Stimulated activated CD4-positive, alpha-beta T cell treated with anti-CD3 and anti-CD28 coated beads, Interleukin-12 subunit alpha, Interleukin-12 subunit beta, amount 100 ng/mL, for 4 hours (primary cell): ENCODE data around the gene KHSRP.
"Not testable (repeated sequence)": the region's sequence is repeated elsewhere in the genome, so short reads cannot be mapped to it uniquely, and the experiment has no call there.

Experiments
- DNase-seq: peaks from one replicate; pipeline ENCODE4 v3.0.0-alpha.2; 2020

The KHSRP gene

DNA sequence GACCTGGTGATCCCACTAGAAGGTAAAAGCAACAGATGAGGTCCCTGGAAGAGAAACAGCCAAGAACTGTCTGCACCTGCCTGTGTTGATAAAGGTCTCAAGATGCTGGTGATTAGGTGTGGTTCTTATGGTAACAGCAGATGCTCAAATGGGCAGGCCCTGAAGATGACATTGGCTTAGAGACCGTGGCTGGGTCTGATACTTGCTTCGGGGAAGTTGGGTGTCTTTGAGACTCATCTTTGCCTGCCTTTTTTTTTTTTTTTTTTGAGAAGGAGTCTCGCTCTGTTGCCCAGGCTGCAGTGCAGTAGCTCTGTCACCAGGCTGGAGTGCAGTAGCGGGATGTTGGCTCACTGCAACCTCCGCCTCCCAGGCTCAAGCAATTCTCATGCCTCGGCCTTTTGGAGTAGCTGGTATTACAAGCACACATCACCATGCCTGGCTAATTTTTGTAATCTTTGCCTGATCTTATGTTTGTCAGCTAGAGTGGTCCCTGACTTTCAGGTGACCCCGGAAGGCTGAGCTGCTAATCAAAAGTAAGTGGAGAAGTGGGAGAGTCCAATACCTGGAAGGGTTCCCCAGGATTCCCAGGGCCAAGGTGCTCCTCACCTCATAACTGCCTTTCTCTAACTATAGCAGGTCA, 27.1 kb upstream of the KHSRP start:
- no peak for DNase-seq

DNA sequence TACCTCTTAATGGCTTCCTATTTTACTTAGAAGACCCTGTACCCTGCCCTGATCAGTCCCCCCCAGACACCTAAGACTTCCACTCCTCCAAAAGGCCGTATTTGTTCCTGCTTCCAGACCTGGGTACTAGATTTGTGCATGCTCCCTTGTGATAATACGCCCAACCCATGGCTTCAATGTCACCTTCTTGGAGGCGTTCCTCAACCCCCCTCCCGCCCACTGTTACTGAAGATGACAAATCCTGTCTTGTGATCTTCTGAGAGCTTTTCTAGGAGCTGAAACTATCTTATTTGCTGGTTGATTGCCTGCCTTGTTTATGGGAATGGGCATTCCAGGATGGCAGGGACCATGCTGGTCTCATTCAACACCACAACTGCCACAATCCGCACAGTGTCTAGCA, 25.6 kb upstream of the KHSRP start:
- no peak for DNase-seq

DNA sequence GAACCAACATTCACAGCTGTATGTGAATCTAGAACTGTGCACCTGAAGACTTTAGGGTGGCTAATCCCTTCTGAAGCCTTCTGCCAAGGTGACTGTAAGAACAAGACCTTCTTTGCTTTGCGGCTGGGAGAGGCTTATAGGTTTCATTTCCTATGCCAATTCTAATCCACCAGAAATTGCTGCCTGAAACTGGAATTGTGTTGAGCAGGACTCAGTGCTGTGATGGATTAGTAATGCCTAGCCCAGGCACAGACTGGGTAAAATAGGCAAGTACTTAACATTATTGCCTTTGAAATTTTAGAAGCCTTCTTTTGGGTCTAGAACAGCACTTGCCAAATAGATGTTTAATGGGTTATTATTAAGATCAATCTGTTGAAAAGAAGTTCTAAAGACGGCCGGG, 23.4 kb upstream of the KHSRP start:
- no peak for DNase-seq

- DNase-seq: no peak
Measured at GRCh38 chr19:6446452-6446851, 21.8 kb upstream of the KHSRP start.

- no peak for DNase-seq
Measured at GRCh38 chr19:6443986-6444385, 19.4 kb upstream of the KHSRP start.

GRCh38 chr19:6442087-6442688, 17.6 kb upstream of the KHSRP start:
- no peak for DNase-seq

DNA sequence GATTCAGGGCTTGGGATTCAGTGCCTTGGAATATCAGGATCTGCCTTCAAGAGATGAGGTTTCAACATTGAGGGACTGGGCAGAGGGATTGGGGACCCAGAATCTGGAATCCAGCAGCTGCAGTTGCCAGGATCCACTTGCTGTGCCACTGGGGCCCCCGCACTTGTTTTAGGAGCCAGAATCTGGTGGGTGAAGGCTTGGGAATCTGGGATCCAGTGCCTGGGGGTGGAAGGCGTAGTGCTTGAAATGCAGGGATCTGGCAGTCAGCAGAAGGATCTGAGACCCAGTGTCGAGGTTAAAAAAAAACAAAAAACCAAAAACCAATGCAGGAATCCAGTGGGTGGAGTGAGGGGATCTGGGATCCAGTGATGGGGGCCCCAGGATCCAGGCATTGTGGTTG, 16.3 kb upstream of the KHSRP start:
- no peak for DNase-seq

- no peak for DNase-seq
Measured at GRCh38 chr19:6439743-6440142, 15.1 kb upstream of the KHSRP start.

DNA sequence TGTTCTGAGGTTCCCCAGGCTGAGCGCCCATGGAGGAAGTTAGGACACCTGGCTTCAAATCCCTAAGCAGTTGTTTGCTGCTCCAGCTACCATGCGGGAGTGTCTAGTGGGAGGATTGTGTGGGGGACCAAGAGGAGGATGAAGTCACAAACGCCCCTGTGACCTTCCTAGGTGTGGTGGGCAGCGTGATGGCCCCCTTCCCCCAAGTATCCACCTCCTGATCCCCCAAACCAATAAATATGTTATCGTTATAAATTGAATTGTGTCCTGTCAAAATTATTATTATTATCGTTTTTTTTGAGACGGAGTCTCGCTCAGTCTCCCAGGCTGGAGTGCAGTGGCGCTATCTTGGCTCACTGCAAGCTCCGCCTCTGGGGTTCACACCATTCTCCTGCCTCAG, 9.1 kb upstream of the KHSRP start, which contains the start of gene SLC25A41:
Gene SLC25A41, minus strand, starts transcription at position 101 of the 400 bp plus-strand sequence. Its CDS starts 70 bp downstream, at position 31.
- DNase-seq: no peak

- DNase-seq: no peak
Measured at GRCh38 chr19:6433165-6433564, 8.6 kb upstream of the KHSRP start.

DNA sequence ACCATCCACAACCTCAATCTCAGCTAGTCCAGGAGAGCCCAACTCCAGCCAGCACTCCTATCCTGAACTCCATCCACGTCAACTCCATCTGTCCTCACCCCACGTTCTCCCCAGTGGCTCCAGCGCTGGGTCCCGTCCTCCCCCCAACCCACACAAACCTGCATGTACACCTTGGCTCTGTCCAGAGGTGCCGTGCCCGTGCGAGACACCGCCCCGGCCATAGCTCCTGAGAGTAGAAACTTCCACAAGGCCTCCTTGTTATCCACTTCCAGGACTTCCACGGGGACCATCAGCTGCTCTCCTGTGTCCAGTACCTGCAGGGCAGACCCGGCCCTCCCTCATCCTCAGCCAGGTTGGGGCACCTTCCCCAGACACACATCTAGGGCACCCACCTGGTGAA, 7.3 kb upstream of the KHSRP start:
- no peak for DNase-seq

- no peak for DNase-seq
Measured at GRCh38 chr19:6429419-6430221, 5.0 kb upstream of the KHSRP start.

GRCh38 chr19:6428692-6429418, 4.2 kb upstream of the KHSRP start:
- DNase-seq: not testable (repeated sequence)

DNA sequence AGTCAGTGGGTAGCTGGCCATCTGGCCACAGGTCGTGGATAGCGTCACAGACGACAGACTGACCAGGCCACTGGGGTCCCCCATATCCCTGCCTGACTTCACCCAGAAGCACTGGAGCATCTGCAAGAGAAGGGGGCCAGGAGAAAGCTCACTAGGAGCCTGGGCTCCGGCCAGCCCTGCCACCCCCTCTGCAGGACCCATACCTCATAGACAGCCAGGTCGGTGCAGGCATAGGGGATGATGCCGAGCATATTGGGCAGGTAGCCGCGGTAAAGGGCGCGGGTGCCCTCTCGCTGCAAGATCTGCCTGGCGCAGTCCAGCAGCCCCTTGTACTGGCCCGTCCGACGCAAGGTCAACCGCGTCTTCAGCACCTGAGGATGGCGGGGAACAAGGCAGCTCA, 2.5 kb upstream of the KHSRP start:
- no peak for DNase-seq

- no peak for DNase-seq
Measured at GRCh38 chr19:6425732-6426620, 1.4 kb upstream of the KHSRP start.

DNA sequence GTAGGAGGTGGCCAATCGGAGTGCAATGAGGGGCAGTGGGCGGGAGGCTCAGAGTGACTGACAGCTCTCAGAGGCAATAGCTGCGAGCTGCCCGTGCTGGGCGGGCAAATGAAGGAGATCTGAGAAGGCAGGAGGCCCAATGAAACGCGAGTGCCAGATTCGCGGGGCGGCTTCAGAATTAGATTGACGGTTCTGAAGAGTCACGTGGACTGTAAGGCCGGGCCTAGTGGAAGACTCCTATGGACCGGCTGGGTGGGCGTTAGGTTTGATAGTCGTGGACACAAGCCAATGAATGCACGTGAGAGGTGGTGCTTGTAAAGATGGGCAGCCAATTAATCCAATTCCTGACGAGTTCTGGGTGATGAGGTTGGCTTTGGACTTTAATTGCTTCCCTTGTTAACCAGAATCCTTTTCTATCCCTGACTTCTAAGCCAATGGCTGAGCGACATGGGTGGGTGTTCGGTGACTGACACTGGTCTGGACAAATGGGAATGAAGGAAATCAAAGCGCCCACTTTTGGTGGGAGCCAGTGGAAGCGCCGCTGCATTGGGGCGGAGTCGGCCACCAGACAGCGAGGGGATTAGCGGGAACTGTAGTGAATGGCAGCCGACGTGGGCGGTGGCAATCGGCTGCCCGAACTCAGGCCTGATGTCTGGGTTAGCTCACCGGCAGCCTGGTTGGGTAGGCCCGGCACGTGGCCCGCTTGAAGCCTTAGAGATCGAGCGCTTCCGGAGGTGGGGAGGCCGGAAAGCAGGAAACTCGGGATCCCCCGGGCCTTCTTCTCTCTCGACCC, 524 bp upstream of the KHSRP start:
- peak; percentile 97 for DNase-seq

DNA sequence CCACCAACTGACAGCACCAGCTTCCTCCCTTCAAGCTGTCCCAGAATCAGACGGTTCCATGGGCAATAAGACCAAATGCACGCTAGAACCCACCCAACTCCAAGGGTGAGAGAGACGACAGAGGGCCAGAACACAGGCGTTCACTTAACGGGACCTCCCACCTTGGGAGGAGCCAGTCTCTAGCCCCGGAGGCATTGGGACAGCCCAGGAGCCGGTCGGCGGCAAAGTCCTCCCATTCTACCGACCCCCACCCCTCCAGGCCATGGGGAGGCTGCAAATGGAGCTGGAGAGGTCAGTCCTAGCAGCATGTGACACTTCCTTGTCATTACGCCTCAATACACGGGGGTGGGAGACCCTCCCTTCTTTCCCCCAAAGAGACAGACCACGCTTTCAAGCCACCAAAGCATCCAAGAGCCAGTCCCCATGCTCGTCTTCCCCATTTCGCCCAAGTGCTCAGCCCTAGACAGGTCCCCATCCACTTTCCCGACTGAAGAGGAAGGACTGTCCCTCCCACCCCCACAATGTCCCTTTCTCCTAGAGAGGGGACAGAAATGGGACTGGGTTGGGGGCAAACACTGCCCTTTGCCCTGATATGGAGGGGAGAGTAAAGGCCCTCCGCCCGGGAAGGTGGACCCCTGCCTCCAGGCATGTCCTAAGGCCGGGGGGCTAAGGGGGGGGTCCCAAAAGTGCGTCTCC, 964 bp downstream of the KHSRP start:
- peak; percentile 33 for DNase-seq

DNA sequence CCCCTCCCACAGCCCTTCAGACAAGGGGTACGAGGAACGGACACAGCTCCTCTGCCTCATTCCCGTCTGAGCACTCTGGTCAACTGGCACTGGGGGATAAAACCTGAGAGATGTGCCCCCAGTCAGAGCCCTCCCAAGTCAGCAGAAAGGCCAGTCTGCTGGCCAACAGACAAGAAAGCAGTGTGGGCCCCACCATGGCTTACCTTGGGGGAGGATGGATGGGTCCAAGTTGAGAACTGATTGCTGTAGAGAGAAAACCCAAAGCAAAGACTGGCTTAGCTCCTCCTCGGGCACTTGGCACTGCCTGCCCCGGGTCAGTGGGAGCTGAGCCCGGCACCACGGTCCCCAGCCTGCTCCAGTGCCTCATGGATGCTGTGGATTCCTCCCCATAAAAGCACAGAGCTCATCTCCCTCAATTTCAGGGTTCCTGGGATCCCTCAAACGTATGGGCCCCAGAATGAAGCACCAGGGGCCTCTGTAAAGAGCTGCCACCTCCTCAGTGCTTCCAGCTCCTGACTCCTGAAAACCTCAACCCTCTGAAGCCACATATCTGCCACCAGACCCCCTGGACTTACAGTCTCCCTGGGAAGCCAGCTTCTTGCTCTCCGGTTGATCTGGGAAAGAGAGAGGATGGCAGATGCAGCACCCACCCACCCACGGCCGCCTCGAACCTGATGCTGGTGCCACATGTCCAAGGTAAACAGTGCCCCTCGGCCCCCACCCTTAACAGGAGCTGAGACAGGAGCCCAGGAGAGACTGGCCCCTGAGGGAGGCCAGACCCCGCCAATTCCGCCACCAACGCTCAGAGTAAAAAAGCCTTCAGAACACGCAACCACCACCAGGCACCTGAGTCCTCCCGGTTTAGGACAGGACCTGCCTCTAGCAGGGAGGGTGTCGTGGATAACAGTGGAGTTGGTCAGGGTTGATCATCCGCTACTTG, 3.3 kb downstream of the KHSRP start:
- DNase-seq: no peak

GRCh38 chr19:6418562-6418932, 6.1 kb downstream of the KHSRP start:
- DNase-seq: no peak
